Neural progenitor cell (in vitro differentiated cells): Measurements from ENCODE around the gene SRBD1. TPM values are rescaled to one million over a fixed set of nuclear protein-coding genes. Genes with fewer than 3 reads are reported as not detected.
"Not testable (repeated sequence)": the region's sequence is repeated elsewhere in the genome, so short reads cannot be mapped to it uniquely, and the experiment has no call there.

Experiments
- DNase-seq: peaks from one replicate; pipeline ENCODE4 v3.0.0-alpha.2; 2016; ENCODE audit warnings: low spot score
- H2AFZ ChIP-seq: fragments of 200-600 bp; sonication (generic); replicated peaks from 2 replicates; pipeline ENCODE4 v1.6.1; 2016; ENCODE audit warnings: antibody characterized with exemption
- H3F3A ChIP-seq: fragments of 200-600 bp; sonication (generic); 2 replicates; pipeline ENCODE4 v1.6.1; 2016; ENCODE audit warnings: antibody characterized with exemption, low read depth
- H3K27ac ChIP-seq: fragments of 200-600 bp; sonication (generic); 2 replicates; pipeline ENCODE4 v1.5.1; 2016; ENCODE audit warnings: mild to moderate bottlenecking
- H3K27me3 ChIP-seq: fragments of 200-600 bp; sonication (generic); 2 replicates; pipeline ENCODE4 v1.6.1; 2016; ENCODE audit warnings: mild to moderate bottlenecking, moderate library complexity
- H3K36me3 ChIP-seq: fragments of 200-600 bp; sonication (generic); 2 replicates; pipeline ENCODE4 v1.5.1; 2016
- H3K4me1 ChIP-seq: fragments of 200-600 bp; sonication (generic); 2 replicates; pipeline ENCODE4 v1.6.1; 2016; ENCODE audit warnings: mixed run types
- H3K4me2 ChIP-seq: fragments of 200-600 bp; sonication (generic); 2 replicates; pipeline ENCODE4 v1.6.1; 2016
- H3K4me3 ChIP-seq: fragments of 200-600 bp; sonication (generic); 2 replicates; pipeline ENCODE4 v1.5.1; 2016
- H3K79me2 ChIP-seq: fragments of 200-600 bp; sonication (generic); 2 replicates; pipeline ENCODE4 v1.6.1; 2016; ENCODE audit warnings: low read depth
- H3K9ac ChIP-seq: fragments of 200-600 bp; sonication (generic); 2 replicates; pipeline ENCODE4 v1.6.1; 2016
- H3K9me3 ChIP-seq: fragments of 200-600 bp; sonication (generic); 2 replicates; pipeline ENCODE4 v1.5.1; 2016; ENCODE audit warnings: low read depth
- H4K20me1 ChIP-seq: fragments of 200-600 bp; sonication (generic); 2 replicates; pipeline ENCODE4 v1.6.1; 2016; ENCODE audit warnings: low read depth
- H3K27ac Mint-ChIP-seq: 3 replicates; pipeline ENCODE4 v1.8.0; 2021; ENCODE audit warnings: mixed read lengths
- H3K27me3 Mint-ChIP-seq: 2 replicates; pipeline ENCODE4 v1.8.0; 2022; ENCODE audit warnings: low read depth, mild to moderate bottlenecking, inconsistent platforms, moderate library complexity, mixed read lengths; ENCODE audit not compliant: insufficient read depth
- H3K36me3 Mint-ChIP-seq: 3 replicates; pipeline ENCODE4 v1.8.0; 2021; ENCODE audit warnings: mixed read lengths
- H3K4me1 Mint-ChIP-seq: 3 replicates; pipeline ENCODE4 v1.8.0; 2021; ENCODE audit warnings: mixed read lengths
- H3K4me3 Mint-ChIP-seq: 3 replicates; pipeline ENCODE4 v1.8.0; 2021; ENCODE audit warnings: mild to moderate bottlenecking, moderate library complexity, mixed read lengths
- H3K9me3 Mint-ChIP-seq: 3 replicates; pipeline ENCODE4 v1.8.0; 2020; ENCODE audit warnings: mixed read lengths
- CTCF ChIP-seq: fragments of 200-600 bp; sonication (generic); IDR thresholded peaks from 2 replicates; pipeline ENCODE4 v1.5.1; 2017; ENCODE audit warnings: antibody characterized with exemption, mild to moderate bottlenecking
- EZH2 ChIP-seq: fragments of 200-600 bp; sonication (generic); IDR thresholded peaks from 2 replicates; pipeline ENCODE4 v1.6.1; 2017; ENCODE audit warnings: antibody characterized with exemption, mild to moderate bottlenecking, moderate library complexity
- EZH2phosphoT487 ChIP-seq: fragments of 200-600 bp; sonication (generic); IDR thresholded peaks from 2 replicates; pipeline ENCODE4 v1.6.1; 2017; ENCODE audit warnings: antibody characterized with exemption
- total RNA-seq: library from RNA; depleted of rRNA; stranded (reverse); fragments of >200 nt; gene quantifications from 2 replicates; pipeline ENCODE4 v1.2.3, GENCODE V29; 2015; ENCODE audit warnings: low replicate concordance

Gene SRBD1
- total RNA-seq, 1 donor from 2014 or later, result 37.2 TPM

- Mint-ChIP-seq H3K36me3 (peaks cover 25% of the 10 kb centered on the region), H3K4me1 (peaks cover 3% of the 10 kb centered on the region), H3K9me3 (peaks cover 36% of the 10 kb centered on the region), H3K27ac (no peak overlapping the region), H3K4me3 (no peak overlapping the region), H3K27me3 (peaks cover 2% of the 10 kb centered on the region)
- DNase-seq, result no peak
- H3K79me2 ChIP-seq, result no peaks in the 10 kb centered on the region
- no peak overlapping the region for H2AFZ ChIP-seq
- no peaks in the 10 kb centered on the region for H4K20me1 ChIP-seq
- H3F3A ChIP-seq, result no peaks in the 10 kb centered on the region
- TF ChIP-seq EZH2phosphoT487, result no peak
- TF ChIP-seq CTCF, result no peak
- no peak for TF ChIP-seq EZH2
- no peaks in the 10 kb centered on the region for H3K27me3 ChIP-seq
- H3K4me3 ChIP-seq, result no peak overlapping the region
- H3K9ac ChIP-seq, result no peak overlapping the region
- H3K4me1 ChIP-seq, result peaks cover 5% of the 10 kb centered on the region
- H3K36me3 ChIP-seq, result no peaks in the 10 kb centered on the region
- H3K9me3 ChIP-seq, result peaks cover 4% of the 10 kb centered on the region
- H3K27ac ChIP-seq, result no peak overlapping the region
- no peak overlapping the region for H3K4me2 ChIP-seq
Observed at GRCh38 chr2:45433363-45433762, 177.7 kb downstream of the SRBD1 start.

- Histone ChIP-seq H3F3A (no peaks in the 10 kb centered on the region), H3K79me2 (no peaks in the 10 kb centered on the region), H3K9me3 (peaks cover 4% of the 10 kb centered on the region), H3K4me1 (peaks cover 5% of the 10 kb centered on the region), H3K4me3 (no peak overlapping the region), H2AFZ (no peak overlapping the region), H3K9ac (no peak overlapping the region), H3K27ac (no peak overlapping the region), H3K36me3 (no peaks in the 10 kb centered on the region), H4K20me1 (no peaks in the 10 kb centered on the region), H3K27me3 (no peaks in the 10 kb centered on the region), H3K4me2 (no peak overlapping the region)
- TF ChIP-seq EZH2 (no peak), EZH2phosphoT487 (no peak), CTCF (no peak)
- peaks cover 37% of the 10 kb centered on the region for H3K9me3 Mint-ChIP-seq
- H3K36me3 Mint-ChIP-seq, result peaks cover 26% of the 10 kb centered on the region
- H3K27ac Mint-ChIP-seq, result no peak overlapping the region
- DNase-seq, result no peak
- no peak overlapping the region for H3K4me3 Mint-ChIP-seq
- peaks cover 2% of the 10 kb centered on the region for H3K27me3 Mint-ChIP-seq
- peaks cover 5% of the 10 kb centered on the region for H3K4me1 Mint-ChIP-seq
Observed at GRCh38 chr2:45432406-45432805, 178.7 kb downstream of the SRBD1 start.

- H3K27me3 ChIP-seq, H3K4me3 ChIP-seq, H3K4me3 Mint-ChIP-seq, DNase-seq, H3K9me3 ChIP-seq, H2AFZ ChIP-seq, H3K4me1 Mint-ChIP-seq, H3F3A ChIP-seq, H3K27me3 Mint-ChIP-seq, H4K20me1 ChIP-seq, H3K36me3 ChIP-seq, H3K4me2 ChIP-seq, H3K79me2 ChIP-seq, H3K27ac Mint-ChIP-seq, H3K4me1 ChIP-seq, H3K27ac ChIP-seq, H3K9ac ChIP-seq: not testable (repeated sequence)
- Mint-ChIP-seq H3K9me3 (peaks cover 25% of the 10 kb centered on the region), H3K36me3 (peaks cover 11% of the 10 kb centered on the region)
Observed at GRCh38 chr2:45426025-45426424, 185.0 kb downstream of the SRBD1 start.

GRCh38 chr2:45422921-45423320 is 188.1 kb downstream of the SRBD1 start:
- H3K4me1 ChIP-seq, result no peaks in the 10 kb centered on the region
- H3K27me3 Mint-ChIP-seq, result no peaks in the 10 kb centered on the region
- H3K9ac ChIP-seq, result no peak overlapping the region

More at GRCh38 chr2:45422921-45423320, 188.1 kb downstream of the SRBD1 start:
- H3K27me3 ChIP-seq, result no peaks in the 10 kb centered on the region
- Mint-ChIP-seq H3K9me3 (peaks cover 2% of the 10 kb centered on the region), H3K4me3 (no peak overlapping the region), H3K36me3 (peaks cover 6% of the 10 kb centered on the region), H3K27ac (no peak overlapping the region), H3K4me1 (peaks cover 1% of the 10 kb centered on the region)
- H2AFZ ChIP-seq, result no peak overlapping the region
- no peak overlapping the region for H3K4me3 ChIP-seq
- no peaks in the 10 kb centered on the region for H4K20me1 ChIP-seq
- no peaks in the 10 kb centered on the region for H3K9me3 ChIP-seq
- DNase-seq, result no peak
- H3K27ac ChIP-seq, result no peak overlapping the region
- H3K4me2 ChIP-seq, result no peak overlapping the region
- H3K36me3 ChIP-seq, result peaks cover 3% of the 10 kb centered on the region
- H3K79me2 ChIP-seq, result no peaks in the 10 kb centered on the region
- no peak for TF ChIP-seq EZH2phosphoT487
- TF ChIP-seq EZH2, result no peak
- no peak for TF ChIP-seq CTCF
- H3F3A ChIP-seq, result no peaks in the 10 kb centered on the region
